Sigmoid colon (tissue), 4 donors: Measurements from ENCODE around the gene TM4SF5.

Source experiments
- CTCF ChIP-seq, 4 experiments: fragments of 450-650 bp in 3 of 4; fragments of 200-600 bp in 1 of 4; IDR thresholded peaks; one replicate each; pipeline ENCODE4 v1.5.1; 2016 to 2019; ENCODE audit warnings: antibody characterized with exemption in 4 of 4, mild to moderate bottlenecking in 3 of 4, moderate library complexity in 2 of 4
- EP300 ChIP-seq, 4 donors: sonication (generic); formaldehyde crosslinking; IDR thresholded peaks; one replicate each; pipeline ENCODE4 v1.6.1; 2017; ENCODE audit warnings: antibody characterized with exemption in 4 of 4
- POLR2A ChIP-seq, 2 donors: fragments of 450-650 bp; IDR thresholded peaks; one replicate each; pipeline ENCODE4 v1.6.1; 2016; ENCODE audit warnings: antibody characterized with exemption in 2 of 2, mild to moderate bottlenecking in 2 of 2, moderate library complexity in 2 of 2
- POLR2AphosphoS5 ChIP-seq, 4 donors: sonication (generic); formaldehyde crosslinking; IDR thresholded peaks; one replicate each; pipeline ENCODE4 v1.6.1; 2017; ENCODE audit warnings: antibody characterized with exemption in 4 of 4

- TF ChIP-seq CTCF (IDR thresholded peaks at IDR 0.05) (no peak), POLR2A (IDR thresholded peaks at IDR 0.05) (no peak), EP300 (IDR thresholded peaks at IDR 0.05) (no peak), POLR2AphosphoS5 (IDR thresholded peaks at IDR 0.05) (no peak)
Observed at GRCh38 chr17:4777969-4778760, 6.5 kb downstream of the TM4SF5 start.
